HEK293 (cell line): ENCODE results near the gene GTPBP3.

Source experiments
- ZNF555 ChIP-seq: fragments of 450-650 bp; formaldehyde crosslinking; conservative IDR thresholded peaks from 2 replicates; pipeline ENCODE4 v1.5.1; 2017; ENCODE audit warnings: missing biosample characterization, mild to moderate bottlenecking, missing genetic modification characterization, inconsistent platforms
- ZNF830 ChIP-seq: fragments of 450-650 bp; IDR thresholded peaks from 2 replicates; pipeline ENCODE4 v1.5.0; 2018; ENCODE audit warnings: missing biosample characterization, missing genetic modification characterization, low read depth, mild to moderate bottlenecking, moderate library complexity
- TF ChIP-seq, protein P1 (sequence below): fragments of 450-650 bp; formaldehyde crosslinking; IDR thresholded peaks from 2 replicates; pipeline ENCODE4 v1.5.1; 2016; ENCODE audit warnings: missing biosample characterization, missing genetic modification characterization

DNA sequence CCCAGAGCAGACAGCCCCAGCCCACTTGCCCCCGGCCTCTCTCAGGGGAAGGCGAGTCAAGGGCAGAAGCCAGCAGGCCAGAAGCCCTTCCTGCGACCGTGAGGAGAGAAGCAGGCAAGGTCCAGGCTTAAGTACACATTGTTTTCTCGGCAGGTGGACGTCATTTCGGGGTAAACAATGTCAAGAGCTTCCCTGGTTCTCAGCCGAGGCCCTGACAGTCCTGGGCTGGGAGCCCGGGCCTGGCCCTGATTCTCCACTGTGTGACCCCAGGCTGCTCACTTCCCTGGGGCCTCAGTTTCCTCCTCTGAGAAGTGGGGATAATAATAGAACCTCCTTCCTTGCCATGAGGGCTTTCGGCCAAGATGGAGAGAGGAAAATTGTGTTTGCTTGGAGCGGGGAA, 20.4 kb downstream of the GTPBP3 start:
- TF ChIP-seq, protein P1, sequence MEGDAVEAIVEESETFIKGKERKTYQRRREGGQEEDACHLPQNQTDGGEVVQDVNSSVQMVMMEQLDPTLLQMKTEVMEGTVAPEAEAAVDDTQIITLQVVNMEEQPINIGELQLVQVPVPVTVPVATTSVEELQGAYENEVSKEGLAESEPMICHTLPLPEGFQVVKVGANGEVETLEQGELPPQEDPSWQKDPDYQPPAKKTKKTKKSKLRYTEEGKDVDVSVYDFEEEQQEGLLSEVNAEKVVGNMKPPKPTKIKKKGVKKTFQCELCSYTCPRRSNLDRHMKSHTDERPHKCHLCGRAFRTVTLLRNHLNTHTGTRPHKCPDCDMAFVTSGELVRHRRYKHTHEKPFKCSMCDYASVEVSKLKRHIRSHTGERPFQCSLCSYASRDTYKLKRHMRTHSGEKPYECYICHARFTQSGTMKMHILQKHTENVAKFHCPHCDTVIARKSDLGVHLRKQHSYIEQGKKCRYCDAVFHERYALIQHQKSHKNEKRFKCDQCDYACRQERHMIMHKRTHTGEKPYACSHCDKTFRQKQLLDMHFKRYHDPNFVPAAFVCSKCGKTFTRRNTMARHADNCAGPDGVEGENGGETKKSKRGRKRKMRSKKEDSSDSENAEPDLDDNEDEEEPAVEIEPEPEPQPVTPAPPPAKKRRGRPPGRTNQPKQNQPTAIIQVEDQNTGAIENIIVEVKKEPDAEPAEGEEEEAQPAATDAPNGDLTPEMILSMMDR (tag by site-specific recombination) = no peak
- no peak for TF ChIP-seq ZNF555 (tag by site-specific recombination)
- no peak for TF ChIP-seq ZNF830
